ENCODE measurements around the gene APMAP.

APMAP gene

GRCh38 chr20:25024171-25024570 is 31.6 kb upstream of the APMAP start:
- no peak for DNase-seq (ENCODE audit: low spot score)

DNA sequence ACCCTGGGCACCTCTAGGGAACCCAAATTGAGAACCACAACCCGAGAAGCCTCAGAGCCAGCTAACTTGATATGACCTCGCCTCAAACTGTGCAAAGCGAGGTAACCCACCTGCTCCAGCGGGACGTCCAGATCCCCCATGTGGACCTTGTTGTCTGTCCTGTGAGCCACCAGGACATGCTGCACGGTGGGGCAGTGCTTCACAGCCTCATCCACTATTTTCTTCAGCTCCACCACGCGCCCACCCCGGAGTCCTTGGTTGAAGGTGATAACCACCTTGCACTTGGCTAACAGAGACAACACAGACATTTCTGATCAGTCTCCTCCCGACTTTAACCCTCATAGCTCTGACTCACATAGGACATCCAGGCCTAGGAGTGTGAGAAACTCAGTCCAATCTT is 30.8 kb upstream of the APMAP start:
- DNase-seq (ENCODE audit: low spot score): no peak

- DNase-seq (ENCODE audit: low spot score): no peak
These were observed 30.1 kb upstream of the APMAP start for GRCh38 chr20:25022680-25023079.

- no peak for DNase-seq (ENCODE audit: low spot score)
These were observed 28.8 kb upstream of the APMAP start for GRCh38 chr20:25021336-25021735.

DNA sequence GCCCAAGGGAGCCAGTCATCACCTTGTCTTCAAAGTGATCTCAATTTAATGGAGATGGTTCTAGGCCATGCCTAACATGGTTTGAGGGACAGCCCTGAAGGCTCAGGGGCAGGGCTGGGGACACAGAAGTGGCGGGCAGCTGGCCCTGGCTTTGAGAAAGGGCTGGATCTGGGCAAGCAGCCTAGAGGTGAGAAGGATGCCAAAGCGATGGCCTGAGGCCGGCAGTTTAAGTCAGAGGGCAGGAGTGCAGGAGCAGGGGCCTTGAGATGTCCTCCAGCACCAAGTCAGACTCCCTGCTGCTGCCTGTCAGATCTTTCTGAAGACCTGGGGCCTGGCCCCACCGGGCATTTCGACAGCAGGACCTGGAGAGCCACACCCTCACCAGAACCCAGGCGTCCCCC is 28.4 kb upstream of the APMAP start:
- DNase-seq (ENCODE audit: low spot score): no peak

GRCh38 chr20:25020345-25020744 is 27.8 kb upstream of the APMAP start:
- DNase-seq (ENCODE audit: low spot score): no peak

GRCh38 chr20:25019381-25020155 is 27.0 kb upstream of the APMAP start:
- no peak for DNase-seq (ENCODE audit: low spot score)

DNA sequence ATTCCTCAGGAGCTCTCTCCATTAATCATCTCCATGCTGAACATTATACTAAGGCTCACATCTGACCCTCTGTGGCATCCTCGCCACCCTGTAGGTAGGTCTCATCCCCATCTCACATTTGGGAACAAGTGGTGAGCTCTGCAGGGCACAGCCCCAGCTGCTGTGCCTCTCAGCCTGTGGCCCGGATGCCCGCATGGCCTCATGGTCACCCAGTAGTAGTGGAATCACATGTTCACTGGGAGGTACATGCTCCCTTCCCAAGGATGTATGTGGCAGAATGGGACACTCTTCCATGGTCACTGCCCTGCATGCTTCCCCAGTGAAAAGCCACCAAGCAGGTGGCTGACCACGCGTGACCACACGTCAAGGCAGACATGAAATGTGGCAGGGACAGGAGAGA is 26.3 kb upstream of the APMAP start:
- DNase-seq (ENCODE audit: low spot score): no peak

DNA sequence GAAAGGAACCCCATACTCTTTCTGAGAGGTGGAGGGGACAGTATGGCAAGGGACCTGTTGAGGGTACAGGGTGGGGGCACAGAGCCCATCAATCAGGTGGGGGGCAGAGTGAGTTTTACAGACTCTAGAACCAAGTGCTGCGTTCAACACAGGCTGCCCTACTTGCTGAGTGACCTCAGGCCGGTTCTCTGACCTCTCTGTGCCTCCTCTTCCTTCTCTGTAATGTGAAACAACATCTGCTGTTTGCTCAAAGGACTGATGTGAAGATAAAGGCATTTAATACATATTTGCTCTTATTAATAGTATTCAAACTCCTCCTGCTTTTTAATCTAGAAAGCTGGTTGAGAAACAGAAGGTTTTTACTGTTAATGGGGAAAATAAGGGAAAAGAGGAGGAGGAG is 25.9 kb upstream of the APMAP start:
- DNase-seq (ENCODE audit: low spot score): no peak

DNA sequence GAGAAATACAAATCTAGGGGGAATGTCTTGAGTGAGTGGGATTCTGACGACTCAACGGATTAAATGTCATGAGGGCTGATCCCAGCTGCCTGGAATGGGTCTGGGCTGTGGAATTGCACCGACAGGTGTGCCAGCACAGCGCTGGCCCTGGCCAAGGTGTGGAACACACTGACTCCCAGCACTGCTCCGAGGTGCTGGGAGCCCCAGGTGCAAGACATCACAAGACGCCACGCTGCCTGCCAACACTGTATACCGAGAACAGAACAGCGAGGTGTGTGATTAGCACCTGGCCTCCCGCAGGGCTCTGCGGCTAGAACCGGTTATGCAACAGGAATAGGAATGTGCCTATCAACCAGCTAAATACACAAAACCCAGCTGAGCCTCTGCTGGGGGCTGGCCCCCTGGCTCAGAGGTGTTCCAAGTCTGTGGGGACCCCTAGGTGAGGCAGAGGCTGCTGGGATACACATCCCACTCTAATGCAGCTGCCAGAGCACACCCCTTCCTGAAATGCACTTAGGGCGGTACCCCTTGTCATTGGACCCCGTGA is 24.8 kb upstream of the APMAP start:
- DNase-seq (ENCODE audit: low spot score): peak; percentile 46

- no peak for DNase-seq (ENCODE audit: low spot score)
These were observed 23.9 kb upstream of the APMAP start for GRCh38 chr20:25016471-25016870.

DNA sequence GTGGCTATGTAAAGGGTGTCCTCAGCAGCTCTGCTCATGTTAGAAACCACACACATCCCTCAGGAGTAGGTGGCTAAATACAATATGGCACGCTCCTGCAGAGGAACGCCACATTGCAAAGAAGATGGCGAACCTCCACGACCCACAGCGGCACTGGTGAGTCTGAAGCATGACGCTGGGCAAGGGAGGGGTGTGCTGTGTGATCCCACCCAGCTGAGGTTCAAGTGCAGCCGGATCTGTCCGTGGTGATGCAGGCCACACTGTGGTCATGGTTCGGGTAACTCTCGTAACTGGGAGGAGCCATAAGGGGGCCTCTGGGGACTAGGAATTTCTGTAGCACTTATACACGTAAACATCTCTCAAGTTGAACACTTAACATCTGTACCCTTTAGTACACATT is 23.4 kb upstream of the APMAP start:
- DNase-seq (ENCODE audit: low spot score): no peak

DNA sequence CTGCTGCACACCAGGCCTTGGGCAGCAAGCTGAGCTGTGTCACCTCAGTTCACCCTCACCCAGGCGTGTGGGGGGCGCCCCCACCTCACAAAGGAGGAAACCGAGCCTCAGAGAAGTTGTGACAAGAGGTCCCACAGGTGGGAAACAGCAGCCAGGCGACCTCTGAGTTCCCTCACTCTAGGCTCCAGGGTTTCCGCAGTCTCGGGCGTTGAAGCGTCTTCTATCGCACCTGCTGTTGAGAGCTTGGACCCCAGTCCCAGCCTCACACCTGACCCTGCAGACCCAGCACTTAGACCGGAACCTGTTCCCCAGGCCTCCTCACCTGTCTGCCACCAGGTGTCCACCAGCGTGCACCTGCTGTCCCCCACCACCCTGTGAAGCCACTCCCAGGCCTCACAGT is 22.3 kb upstream of the APMAP start:
- no peak for DNase-seq (ENCODE audit: low spot score)

GRCh38 chr20:25013478-25014380 is 21.2 kb upstream of the APMAP start:
- DNase-seq (ENCODE audit: low spot score): no peak

DNA sequence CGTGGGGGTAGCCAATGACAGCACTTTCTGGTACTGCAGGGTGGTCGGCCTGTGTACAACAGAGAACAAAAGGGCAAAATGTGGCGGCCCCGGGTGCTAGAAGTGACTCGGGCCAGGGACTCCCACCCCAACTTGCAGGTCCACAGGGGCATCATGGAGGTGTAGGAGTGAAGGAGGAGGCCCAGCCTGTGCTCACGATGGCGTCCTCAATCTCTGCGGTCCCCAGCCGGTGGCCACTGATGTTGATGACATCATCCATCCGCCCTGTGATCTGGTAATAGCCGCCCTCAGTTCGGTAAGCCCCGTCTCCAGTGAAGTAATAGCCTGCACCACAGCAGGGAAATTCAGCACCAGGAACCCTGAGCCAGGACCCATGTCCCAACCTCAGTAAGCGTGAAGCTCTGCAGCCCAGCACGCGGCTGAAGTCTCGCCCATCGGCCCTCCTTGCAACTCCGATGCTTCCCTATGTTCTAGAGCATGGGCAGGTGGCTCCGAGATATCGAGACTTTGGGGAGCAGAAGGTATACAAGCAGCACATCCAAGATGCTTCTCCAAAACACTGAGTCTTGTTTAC is 20.2 kb upstream of the APMAP start:
- DNase-seq (ENCODE audit: low spot score): no peak

- DNase-seq (ENCODE audit: low spot score): no peak
These were observed 19.3 kb upstream of the APMAP start for GRCh38 chr20:25011831-25012241.

GRCh38 chr20:25011261-25011660 is 18.7 kb upstream of the APMAP start:
- DNase-seq (ENCODE audit: low spot score): no peak

GRCh38 chr20:25009218-25010145 is 16.9 kb upstream of the APMAP start:
- no peak for DNase-seq (ENCODE audit: low spot score)

DNA sequence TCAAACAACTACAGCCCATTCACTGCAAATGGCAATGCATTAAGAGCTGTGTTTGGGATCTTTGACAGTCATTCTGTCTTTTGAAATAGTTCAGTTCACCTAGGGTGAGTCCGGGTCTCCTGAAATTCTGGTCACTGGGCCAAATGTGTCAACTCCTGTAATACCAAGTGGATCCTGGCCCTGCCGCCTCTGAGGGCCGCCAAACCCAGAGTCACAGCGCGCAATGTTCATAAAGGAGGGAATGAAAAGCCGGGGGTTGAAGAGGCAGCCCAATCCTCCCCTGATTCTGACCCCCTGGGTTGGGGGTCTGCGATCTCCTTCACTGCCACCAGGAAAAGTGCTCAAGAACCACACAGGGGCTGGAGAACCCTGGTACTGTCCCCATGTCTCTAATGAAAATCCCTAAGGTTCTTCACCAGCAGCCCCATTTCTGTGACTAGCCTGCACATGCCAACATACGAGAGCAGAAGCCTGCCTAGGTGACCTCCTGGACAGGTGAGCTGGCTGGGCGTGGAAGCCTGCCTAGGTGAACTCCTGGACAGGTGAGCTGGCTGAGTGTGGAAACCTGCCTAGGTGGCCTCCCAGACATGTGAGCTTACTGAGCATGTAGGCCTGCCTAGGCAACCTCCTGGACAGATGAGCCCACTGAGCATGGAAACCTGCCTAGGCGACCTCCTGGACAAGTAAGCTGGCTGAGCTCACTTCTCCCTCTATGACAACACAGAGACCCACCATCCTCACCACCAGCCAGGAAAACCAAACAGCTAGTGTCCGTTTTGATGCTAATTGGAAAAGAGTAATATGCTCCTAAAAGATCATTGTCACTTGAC is 16.1 kb upstream of the APMAP start:
- no peak for DNase-seq (ENCODE audit: low spot score)

DNA sequence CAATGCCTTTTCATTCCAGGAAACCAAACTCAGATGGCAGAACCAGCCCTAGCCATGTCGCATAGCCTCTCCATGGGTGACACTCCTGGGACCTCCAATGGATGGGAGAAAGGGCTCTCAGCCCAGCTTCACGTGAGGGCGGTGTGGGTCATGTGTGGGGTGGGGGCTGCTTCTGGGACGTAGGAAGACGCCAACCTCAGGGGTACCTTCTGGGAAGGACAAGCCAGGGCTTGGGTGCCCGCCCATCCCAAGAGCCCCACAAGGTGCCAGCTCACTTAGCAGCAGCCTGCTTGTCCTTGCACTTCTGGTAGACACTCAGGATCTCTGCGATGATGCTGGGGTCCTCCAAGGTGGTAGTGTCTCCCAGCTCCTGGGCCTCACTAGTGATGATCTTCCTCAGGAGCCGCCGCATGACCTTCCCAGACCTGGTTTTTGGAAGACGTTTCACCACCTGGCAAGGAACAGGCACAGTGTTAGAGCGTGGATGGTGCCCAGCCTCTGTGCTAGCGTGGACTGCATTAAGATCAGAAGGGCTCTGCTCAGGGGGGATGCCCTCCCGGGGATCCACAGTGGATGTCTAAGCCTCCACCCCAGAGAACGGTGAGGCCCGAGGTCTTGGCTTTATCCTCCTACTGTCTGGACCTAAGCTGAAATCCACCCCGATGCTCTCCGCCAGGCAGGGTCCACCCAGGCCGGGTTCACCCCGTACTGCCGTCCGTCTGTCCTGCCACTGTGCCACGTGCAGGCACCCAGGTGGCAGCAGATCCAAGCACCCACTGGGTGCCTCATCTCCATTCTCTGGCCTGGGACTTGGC is 15.1 kb upstream of the APMAP start:
- DNase-seq (ENCODE audit: low spot score): no peak
